ENCODE results near the gene NACA2.
"Not testable (repeated sequence)": the region's sequence is repeated elsewhere in the genome, so short reads cannot be mapped to it uniquely, and the experiment has no call there.

Gene NACA2

DNA sequence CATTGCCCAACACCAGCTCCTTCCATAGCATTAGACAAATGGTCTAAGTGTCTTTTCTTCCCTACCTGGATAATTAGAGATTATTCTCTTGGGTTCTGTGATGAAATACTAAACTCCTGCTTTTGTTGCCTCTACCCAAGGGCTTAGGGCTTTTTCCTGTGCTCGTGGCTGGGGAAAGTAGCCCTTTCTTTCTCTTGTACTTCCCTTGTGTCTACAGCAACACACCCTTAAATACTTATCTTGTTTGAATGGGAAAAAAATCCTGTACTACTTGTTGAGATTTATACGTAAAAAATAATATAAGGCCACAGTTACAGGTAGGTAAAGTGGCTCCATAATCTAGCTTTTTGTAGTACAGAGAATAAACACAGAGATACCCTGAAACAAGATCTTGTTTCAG, 7.0 kb upstream of the NACA2 start:
- no peak for DNase-seq

GRCh38 chr17:61597607-61598006, 6.6 kb upstream of the NACA2 start:
- no peak for DNase-seq

DNA sequence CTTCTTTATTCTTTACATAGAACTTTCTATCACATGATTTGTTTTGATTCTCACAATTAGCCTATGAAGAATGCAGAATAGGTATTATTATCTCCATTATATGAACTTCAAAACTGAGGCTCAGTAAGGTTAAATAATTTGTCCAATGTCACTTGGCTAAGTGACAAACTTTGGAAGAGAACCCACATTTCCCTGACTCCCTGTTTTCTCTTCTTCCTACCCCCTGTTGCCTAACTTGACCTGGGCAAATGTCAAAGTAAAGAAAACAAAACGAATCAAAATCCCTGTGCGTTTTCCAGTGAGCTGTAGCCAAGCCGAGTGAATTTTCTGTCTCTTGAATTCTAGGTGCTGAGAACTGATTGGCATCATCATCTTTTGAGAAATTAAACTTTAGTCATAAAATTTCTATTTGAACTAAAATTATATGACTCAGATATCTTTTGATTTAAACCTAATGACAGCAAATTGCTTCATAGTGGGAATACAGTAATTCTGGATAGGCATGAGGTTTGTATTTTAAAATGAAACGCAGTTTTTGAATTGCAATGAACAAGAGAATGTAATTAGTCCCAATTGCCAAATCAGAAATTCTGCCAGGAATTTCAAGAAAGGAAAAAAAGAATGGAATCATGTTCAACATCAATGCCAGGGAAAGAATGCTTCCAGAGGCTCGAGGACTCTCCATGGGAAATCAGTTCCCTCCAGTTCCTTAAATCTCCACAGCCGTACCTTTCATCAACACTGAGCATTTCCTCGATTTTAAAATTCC, 4.6 kb upstream of the NACA2 start:
- no peak for DNase-seq

DNA sequence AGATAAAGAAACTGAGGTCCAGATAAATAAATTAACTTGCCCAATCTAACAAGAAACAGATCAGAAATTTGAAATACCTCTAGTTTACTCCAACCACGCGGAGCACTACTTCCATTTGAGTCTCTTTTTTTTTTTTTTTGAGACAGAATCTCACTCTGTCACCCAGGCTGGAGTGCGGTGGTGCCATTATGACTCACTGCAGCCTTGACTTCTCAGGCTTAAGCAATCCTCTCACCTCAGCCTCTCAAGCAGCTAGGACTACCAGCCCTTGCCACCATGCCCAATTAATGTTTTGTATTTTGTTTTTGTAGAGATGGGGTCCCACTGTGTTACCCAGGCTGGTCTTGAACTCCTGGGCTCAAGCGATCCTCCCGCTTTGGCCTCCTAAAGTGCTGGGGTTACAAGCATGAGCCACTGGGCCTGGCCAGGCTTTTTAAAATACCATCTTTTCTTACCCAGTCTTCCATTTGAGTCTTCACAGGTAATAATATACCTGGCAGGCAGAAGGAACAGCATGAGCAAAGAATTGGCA, 3.3 kb upstream of the NACA2 start:
- peak; percentile 17 for DNase-seq

DNA sequence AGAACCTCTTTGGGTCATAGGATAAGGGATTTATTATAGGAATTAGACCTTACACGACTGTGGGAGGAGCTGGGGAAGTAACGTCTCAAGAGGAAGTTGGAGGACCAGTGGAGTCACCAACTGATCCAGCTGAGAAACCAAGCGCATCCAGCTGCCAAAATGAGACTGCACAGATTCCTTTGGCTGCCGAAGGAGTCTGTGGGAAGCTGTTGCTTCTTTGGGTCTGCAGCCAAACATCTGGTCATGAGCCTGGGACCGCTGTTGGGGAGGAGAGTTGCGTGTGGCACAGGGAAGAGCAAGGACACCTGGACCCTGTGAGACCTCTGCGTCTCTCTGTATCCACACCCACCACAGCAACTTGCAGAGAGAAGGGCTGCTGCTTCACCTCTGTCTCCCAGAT, 2.4 kb upstream of the NACA2 start:
- no peak for DNase-seq

GRCh38 chr17:61591930-61592329, 911 bp upstream of the NACA2 start:
- DNase-seq: no peak

DNA sequence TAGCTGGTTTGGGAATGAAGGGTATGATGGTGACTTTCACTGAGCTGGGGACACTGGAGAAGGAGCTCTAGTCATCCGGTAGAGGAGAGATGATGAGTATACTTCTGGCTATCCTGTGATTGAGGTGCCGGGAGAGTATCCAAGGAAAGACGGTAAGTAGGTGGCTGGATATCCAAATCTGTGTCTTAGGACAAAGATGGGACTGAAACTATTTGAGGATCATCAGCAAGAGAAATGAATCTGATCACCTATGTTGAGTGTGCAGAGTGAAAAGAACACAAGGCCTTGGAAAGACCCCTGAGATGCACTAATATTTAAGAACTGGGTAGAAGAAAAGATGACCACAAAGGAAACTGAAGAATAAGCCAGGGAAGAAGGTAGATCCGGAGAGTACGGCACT, 1.0 kb downstream of the NACA2 start:
- DNase-seq: no peak

- no peak for DNase-seq
Measured at GRCh38 chr17:61587807-61588660, 3.0 kb downstream of the NACA2 start.

GRCh38 chr17:61587242-61587641, 3.8 kb downstream of the NACA2 start:
- no peak for DNase-seq

DNA sequence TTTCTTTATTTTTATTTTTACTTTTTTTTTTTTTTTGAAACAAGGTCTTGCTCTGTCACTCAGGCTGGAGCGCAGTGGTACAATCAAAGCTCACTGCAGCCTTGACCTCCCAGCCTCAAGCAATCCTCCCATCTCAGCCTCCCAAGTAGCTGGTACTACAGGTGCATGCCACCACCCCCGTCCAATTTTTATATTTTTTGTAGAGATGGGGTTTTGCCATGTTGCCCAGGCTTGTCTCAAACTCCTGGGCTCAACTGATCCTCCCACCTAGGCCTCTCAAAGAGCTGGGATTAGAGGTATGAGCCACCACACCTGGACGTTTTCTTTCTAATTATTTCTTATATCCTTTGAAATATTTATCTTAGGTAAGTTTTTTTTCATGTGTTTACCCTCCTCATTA, 4.4 kb downstream of the NACA2 start:
- DNase-seq: not testable (repeated sequence)

GRCh38 chr17:61586031-61586566, 4.9 kb downstream of the NACA2 start:
- no peak for DNase-seq

DNA sequence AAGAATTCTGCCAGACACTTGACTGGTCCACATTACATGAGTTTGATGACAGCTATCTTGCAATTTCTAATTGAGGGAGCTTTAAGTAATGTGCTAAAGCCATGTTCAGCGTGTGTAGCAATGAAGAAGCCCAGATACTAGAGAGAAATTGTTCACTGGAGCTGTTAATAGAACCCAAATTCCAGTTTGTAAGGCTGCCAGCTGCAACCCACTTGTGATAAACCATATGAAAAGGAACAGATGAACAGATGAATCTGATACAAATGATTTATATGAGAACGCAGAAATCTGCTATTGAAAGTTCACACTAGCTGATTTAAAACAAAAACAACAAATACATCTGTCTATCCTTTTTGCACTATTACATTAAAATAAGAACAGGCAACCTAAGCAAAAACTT, 6.2 kb downstream of the NACA2 start:
- no peak for DNase-seq

GRCh38 chr17:61584266-61584665, 6.8 kb downstream of the NACA2 start:
- DNase-seq: no peak

GRCh38 chr17:61583660-61584264, 7.3 kb downstream of the NACA2 start:
- DNase-seq: no peak

- no peak for DNase-seq
Measured at GRCh38 chr17:61583242-61583641, 7.8 kb downstream of the NACA2 start.

DNA sequence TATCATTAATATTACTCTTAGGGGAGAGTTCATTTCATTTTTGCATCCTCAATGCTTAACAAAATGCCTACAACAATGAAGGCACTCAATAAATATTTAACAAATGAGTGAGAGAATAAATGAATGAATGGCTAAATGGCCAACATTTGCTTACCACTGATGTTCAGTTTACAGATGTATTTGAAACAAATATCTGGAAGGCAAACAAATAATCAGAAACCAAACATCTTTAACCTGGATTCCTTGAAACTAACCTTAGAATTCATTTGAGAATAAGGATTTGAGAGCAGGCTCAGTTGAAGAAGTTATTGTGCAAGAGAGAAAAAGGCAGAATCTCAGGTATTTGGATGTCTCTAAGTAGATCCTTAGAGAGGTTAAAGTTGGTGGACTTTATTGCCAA, 8.4 kb downstream of the NACA2 start:
- no peak for DNase-seq

- no peak for DNase-seq
Measured at GRCh38 chr17:61581611-61582349, 9.2 kb downstream of the NACA2 start.

DNA sequence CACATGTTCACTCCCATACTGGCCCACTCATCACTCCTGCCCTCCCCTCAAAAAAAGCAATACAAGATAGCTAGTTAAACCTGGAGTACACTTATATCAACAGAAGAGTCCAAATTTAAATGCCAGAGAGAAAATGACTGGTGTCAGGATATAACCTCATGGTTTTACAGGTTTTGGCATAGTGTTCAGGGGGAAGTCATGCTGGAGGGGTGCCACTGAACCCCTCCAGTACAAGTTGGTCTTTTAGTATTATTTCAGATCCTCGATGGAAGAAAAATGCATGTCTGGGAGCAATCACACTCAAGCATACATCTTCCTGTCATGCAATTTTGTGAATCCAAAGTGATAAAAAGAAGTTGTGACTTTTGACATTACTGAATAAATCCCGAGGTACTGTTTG, 10.5 kb downstream of the NACA2 start:
- DNase-seq: no peak

DNA sequence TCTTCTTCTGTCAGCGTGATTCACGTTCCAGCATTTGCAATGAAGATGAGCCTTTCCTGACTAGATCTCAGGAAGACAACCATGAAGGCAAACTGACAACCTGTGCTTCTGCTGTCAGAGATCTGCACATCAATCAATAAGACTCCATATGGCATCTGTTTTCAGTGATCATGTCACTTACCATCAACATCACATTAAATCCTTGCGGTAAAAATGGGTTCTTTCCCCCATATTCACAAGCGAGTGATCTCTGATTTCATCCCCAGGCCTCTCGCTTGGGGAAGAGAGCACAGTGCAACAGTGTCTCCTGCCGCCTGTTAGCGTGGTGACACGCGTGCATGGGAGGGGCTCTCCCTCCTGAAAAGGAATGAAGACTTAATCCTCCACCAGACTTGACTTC, 11.1 kb downstream of the NACA2 start:
- DNase-seq: no peak

- DNase-seq: no peak
Measured at GRCh38 chr17:61579347-61579746, 11.7 kb downstream of the NACA2 start.

DNA sequence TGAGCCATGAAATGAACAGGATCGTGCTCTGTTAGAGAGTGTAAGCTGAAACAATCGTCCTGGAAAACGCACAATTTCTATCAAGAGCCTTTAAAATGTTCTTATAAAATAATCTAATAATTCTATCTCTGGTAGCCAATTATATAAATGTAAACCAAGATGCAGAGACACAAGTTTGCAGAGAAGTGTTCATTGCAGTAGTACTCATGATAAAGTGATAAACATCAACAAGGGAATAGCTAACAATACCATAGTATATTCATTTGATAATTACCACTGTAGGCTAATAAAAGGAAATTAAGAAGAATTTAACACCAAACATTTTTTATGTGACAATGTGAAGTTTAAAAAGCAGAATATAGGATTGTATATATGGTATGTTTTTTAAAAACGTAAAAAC, 12.4 kb downstream of the NACA2 start:
- DNase-seq: no peak

GRCh38 chr17:61575983-61576382, 15.0 kb downstream of the NACA2 start:
- no peak for DNase-seq

Data from NK-92 treated with Interleukin-12 subunit alpha and Interleukin-12 subunit beta, amount 100 ng/mL, for 24 hours (cell line).